Stimulated activated CD4-positive, alpha-beta T cell treated with anti-CD3 and anti-CD28 coated beads, Interleukin-1b, Interleukin-23, amount 100 ng/mL, for 48 hours (primary cell): ENCODE data around the gene SRY.
"Not testable (repeated sequence)": the region's sequence is repeated elsewhere in the genome, so short reads cannot be mapped to it uniquely, and the experiment has no call there.

Experiments used
- DNase-seq: peaks from one replicate; pipeline ENCODE4 v3.0.0-alpha.2; 2020

Gene SRY

DNA sequence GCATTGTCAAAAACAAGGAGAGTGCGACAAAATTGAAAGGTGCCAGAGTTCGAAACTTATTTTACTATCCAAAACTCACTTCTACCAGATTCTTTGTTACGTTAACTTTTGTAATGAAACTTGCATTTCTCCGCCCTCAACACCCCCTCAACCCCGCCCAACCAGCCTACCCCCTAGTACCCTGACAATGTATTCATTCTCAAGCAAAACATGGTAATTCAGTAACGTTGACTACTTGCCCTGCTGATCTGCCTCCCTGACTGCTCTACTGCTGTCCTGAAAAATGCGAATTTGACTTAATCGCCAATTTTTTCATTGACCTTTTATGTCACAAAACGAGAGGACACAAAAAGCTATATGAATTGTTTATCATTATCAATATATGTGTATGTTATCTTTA is at the start of gene SRY:
Gene SRY, minus strand, starts transcription at position 83 of the 400 bp plus-strand sequence. Its CDS starts 79 bp downstream, at position 4.
- no peak for DNase-seq

DNA sequence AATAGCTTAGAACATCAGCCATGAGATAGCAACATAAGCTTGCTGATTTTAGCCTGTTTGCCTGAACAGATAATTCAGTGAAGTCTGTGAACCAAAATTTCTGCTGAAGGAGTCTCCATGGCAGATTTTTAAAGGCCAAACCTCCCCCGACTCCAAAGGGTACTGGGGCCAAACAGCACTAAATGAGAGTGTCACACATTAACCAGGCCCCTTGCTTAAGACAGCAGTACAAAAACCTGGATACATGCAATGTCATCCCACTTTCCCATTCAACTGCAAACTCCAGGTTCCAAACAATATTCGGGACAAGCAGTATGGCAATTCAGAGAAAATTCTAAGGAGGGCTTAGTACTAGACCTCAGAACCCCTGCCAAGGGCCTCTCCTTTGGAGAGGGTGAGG is 49.6 kb upstream of the SRY start:
- DNase-seq: no peak

DNA sequence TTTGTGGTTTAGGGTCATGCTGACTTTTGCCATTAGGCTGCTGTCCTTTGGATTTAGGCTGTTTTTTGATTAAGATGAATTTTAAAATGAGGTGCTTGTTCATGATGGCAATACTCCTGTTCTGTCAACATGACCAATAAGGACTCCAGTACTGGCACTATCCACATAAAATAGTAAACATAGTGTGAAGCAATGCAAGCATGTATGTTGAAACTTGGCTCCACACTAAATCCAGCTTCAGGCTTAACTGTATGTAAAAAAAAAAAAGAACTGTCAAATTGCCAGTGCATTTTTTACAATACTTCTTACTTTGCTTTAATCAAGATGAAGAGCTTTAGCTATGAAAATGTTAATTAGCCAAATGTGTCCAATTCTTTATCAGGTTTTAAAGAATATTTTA is 47.7 kb upstream of the SRY start:
- DNase-seq: no peak

DNA sequence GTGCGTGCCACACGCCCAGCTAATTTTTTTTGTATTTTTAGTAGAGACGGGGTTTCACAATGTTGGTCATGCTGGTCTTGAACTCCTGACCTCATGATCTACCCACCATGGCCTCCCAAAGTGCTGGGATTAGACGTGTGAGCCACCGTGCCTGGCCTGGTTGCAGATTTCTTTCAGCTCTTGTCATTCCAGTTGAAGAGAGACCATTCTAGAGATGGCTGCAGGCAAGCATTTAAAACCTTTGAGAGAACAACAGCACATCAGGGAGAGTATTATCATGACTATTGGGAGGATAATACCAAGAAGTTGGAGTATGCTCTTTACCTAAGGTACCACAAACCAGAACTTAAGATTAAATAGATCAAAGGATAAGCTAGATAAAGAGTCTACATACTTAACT is 41.0 kb upstream of the SRY start:
- DNase-seq: no peak

DNA sequence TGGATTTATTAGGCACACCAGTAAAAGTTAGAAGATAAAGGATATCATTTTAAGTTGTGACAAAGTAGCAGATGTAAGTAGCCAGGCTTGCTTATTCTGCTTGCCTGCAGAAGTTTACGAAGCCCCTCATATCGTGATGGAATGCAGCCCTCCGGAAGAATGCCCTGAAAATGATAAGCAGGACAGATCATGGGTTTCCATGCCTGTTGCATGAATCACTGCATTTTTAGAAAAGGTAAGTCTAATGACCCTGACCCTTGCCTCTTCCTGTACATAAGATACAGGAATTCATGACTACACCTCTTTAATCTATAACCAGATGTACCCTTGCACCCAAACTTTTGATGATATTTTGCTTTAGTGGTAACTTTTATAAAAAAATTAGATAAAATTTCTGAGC is 37.0 kb upstream of the SRY start:
- DNase-seq: no peak

DNA sequence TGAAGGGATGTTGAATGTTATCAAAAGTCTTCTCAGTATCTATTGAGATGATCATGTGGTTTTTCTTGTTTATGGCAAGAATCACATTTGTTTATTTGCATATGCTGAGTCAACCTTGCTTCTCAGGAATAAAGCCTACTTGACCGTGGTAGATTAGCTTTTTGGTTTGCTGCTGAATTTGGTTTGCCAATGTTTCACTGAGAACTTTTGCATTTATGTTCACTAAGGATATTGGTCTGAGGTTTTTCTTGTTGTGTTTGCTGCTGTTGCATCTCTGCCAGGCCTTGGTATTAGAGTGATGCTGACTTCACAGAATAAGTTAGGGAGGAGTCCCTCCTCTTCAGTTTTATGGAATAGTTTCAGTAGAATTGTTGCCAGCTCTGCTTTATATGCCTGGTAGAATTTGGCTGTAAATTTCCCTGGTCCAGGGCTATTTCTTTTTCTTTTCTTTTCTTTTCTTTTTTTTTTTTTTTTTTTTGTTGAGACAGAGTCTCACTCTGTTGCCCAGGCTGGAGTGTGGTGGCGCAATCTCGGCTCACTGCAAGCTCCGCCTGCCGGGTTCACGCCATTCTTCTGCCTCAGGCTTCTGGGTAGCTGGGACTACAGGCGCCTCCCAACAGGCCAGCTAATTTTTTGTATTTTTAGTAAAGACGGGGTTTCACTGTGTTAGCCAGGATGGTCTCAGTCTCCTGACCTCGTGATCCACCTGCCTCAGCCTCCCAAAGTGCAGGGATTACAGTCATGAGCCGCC is 29.8 kb upstream of the SRY start:
- DNase-seq: not testable (repeated sequence)

DNA sequence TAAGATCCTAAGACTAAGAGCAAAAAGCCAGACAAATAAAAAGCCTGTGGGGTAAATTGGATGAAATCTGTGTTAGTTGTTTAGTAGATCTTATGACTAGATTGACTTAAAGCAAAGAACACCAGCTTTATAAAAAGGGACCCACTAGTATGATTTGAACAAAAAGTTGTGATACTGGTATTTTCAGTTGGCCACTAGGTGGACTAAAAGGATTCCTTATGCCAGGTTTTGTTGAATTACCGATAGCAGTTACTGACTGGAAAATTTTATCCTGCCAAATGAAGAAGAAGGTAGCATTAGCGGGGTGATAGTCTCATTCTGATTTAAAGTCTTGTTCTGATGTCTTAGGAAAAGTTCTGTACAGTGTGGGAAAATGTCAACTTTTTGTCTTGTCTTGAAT is 12.8 kb upstream of the SRY start:
- DNase-seq: no peak

DNA sequence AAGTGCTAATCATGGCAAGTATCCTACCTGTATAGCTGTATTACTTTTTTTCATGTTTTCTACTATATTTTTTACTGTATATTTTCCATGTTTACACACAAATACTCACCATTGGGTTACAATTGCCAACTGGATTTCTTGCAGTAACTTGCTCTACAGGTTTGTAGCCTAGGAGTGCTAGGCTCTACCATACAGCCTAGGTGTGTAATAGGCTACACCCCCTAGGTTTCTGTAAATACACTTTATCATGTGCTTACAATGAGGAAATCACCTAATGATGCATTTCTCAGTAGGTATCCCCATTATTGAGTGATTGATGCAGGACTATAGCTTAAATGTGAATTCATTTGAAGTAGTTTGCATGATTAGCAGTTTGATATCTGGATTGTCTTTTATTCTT is 10.5 kb upstream of the SRY start:
- no peak for DNase-seq

DNA sequence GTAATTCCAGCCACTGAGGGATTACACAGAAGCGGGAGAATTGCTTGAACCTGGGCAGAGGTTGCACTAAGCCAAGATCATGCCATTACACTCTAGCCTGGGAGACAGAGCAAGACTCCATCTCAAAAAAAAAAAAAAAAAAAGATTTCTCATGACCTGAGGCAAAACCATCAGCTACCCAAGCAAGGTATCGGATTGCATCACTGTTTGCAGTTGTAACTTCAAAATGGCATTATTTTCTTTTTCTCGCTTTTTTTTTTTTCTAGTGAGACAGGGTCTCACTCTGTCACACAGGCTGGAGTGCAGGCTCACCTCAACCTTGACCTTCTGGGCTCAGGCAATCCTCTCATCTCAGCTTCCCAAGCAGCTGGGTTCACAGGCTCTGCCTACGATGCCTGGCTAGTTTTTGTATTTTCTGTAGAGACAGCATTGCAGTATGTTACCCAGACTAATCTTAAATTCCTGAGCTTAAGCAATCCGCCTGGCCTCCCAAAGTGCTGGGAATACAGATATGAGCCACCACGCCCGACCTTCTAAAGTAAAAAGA is 9.6 kb upstream of the SRY start:
- no peak for DNase-seq

DNA sequence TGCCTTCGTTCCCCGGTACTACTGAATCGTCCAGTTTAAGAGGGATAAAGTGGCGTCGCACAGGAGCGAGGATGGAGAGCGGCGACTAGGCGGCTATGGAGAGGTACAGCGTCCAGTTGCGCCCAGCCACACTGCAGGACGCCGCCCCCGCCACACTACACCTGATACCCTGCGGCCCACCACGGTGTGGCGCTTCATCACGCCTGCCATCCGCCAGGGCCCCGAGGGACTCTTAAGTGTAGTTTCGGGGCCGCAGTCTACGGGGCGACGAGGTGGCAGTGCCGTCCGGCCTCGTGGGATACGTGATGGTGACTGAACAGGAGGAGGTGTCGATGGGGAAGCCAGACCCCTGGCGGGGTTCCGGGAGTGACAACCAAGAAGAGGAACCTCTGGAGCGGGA is 2.3 kb upstream of the SRY start:
- no peak for DNase-seq

DNA sequence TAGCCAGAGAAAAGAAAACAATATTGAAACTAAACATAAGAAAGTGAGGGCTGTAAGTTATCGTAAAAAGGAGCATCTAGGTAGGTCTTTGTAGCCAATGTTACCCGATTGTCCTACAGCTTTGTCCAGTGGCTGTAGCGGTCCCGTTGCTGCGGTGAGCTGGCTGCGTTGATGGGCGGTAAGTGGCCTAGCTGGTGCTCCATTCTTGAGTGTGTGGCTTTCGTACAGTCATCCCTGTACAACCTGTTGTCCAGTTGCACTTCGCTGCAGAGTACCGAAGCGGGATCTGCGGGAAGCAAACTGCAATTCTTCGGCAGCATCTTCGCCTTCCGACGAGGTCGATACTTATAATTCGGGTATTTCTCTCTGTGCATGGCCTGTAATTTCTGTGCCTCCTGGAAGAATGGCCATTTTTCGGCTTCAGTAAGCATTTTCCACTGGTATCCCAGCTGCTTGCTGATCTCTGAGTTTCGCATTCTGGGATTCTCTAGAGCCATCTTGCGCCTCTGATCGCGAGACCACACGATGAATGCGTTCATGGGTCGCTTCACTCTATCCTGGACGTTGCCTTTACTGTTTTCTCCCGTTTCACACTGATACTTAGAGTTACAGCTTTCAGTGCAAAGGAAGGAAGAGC is 488 bp downstream of the SRY start:
- no peak for DNase-seq
